Hepatocyte (in vitro differentiated cells): ENCODE measurements around the gene PNKP.

Experiments used
- EZH2 ChIP-seq: fragments of 200-600 bp; sonication (generic); IDR thresholded peaks from 2 replicates; pipeline ENCODE4 v1.6.1; 2016; ENCODE audit warnings: antibody characterized with exemption, mild to moderate bottlenecking, borderline replicate concordance
- TF ChIP-seq, protein P1 (sequence below): fragments of 200-600 bp; sonication (generic); IDR thresholded peaks from 2 replicates; pipeline ENCODE4 v1.5.1; 2016; ENCODE audit warnings: antibody characterized with exemption, mild to moderate bottlenecking; ENCODE audit not compliant: poor library complexity

DNA sequence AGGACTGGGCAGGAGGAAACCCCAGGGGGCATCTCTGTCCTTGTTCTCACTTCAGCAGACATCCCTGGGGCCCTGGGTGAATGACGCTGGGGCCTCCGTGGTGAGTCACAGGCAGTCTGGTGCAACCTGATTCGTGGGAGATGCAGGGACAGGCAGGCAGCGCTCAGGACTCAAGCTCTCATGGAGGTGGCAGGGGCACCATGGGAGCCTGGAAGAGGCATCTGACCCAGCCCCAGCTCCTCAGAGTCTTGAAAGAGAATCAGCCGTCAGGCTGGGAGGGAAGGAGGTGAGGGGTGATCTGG is 30.4 kb downstream of the PNKP start:
- TF ChIP-seq, protein P1, sequence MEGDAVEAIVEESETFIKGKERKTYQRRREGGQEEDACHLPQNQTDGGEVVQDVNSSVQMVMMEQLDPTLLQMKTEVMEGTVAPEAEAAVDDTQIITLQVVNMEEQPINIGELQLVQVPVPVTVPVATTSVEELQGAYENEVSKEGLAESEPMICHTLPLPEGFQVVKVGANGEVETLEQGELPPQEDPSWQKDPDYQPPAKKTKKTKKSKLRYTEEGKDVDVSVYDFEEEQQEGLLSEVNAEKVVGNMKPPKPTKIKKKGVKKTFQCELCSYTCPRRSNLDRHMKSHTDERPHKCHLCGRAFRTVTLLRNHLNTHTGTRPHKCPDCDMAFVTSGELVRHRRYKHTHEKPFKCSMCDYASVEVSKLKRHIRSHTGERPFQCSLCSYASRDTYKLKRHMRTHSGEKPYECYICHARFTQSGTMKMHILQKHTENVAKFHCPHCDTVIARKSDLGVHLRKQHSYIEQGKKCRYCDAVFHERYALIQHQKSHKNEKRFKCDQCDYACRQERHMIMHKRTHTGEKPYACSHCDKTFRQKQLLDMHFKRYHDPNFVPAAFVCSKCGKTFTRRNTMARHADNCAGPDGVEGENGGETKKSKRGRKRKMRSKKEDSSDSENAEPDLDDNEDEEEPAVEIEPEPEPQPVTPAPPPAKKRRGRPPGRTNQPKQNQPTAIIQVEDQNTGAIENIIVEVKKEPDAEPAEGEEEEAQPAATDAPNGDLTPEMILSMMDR = no peak
- TF ChIP-seq EZH2 = no peak
